ENCODE results near the gene OR2L2.

GRCh38 chr1:248007778-248008177 is 22.1 kb upstream of the OR2L2 start:
- TF ChIP-seq POLR2AphosphoS5 (IDR thresholded peaks at IDR 0.05; ENCODE audit: low read depth, low read length): no peak
- TF ChIP-seq, protein P1, sequence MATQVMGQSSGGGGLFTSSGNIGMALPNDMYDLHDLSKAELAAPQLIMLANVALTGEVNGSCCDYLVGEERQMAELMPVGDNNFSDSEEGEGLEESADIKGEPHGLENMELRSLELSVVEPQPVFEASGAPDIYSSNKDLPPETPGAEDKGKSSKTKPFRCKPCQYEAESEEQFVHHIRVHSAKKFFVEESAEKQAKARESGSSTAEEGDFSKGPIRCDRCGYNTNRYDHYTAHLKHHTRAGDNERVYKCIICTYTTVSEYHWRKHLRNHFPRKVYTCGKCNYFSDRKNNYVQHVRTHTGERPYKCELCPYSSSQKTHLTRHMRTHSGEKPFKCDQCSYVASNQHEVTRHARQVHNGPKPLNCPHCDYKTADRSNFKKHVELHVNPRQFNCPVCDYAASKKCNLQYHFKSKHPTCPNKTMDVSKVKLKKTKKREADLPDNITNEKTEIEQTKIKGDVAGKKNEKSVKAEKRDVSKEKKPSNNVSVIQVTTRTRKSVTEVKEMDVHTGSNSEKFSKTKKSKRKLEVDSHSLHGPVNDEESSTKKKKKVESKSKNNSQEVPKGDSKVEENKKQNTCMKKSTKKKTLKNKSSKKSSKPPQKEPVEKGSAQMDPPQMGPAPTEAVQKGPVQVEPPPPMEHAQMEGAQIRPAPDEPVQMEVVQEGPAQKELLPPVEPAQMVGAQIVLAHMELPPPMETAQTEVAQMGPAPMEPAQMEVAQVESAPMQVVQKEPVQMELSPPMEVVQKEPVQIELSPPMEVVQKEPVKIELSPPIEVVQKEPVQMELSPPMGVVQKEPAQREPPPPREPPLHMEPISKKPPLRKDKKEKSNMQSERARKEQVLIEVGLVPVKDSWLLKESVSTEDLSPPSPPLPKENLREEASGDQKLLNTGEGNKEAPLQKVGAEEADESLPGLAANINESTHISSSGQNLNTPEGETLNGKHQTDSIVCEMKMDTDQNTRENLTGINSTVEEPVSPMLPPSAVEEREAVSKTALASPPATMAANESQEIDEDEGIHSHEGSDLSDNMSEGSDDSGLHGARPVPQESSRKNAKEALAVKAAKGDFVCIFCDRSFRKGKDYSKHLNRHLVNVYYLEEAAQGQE (IDR thresholded peaks at IDR 0.05; ENCODE audit: insufficient read depth in 1 of 2, low read depth in 2 of 2, low read length in 2 of 2): no peak

Measured in PFSK-1 (cell line).